A673 (cell line): ENCODE results near the gene MAPK12. TPM values are rescaled to one million over a fixed set of nuclear protein-coding genes. Genes with fewer than 3 reads are reported as not detected.
"Not testable (repeated sequence)": the region's sequence is repeated elsewhere in the genome, so short reads cannot be mapped to it uniquely, and the experiment has no call there.

Experiments used
- BruUV-seq: library from RNA; stranded (reverse); fragments of 400-500 nt; replicated peaks from 2 replicates; lab custom pipeline; 2021; lab: Mats Ljungman, UMichigan
- CTCF ChIA-PET: fragments of 300-600 bp; sonication (Branson Sonifier 250); formaldehyde crosslinking; loops from one replicate; lab custom pipeline; 2022; ENCODE audit warnings: antibody characterized with exemption; lab: Charles Lee
- POLR2A ChIA-PET: fragments of 300-600 bp; sonication (Branson Sonifier 250); formaldehyde crosslinking; loops from one replicate; lab custom pipeline; 2022; ENCODE audit warnings: antibody characterized with exemption; ENCODE audit not compliant: low non-redundant PET; lab: Charles Lee
- DNase-seq: peaks from one replicate; pipeline ENCODE4 v3.0.0-alpha.2; 2015; ENCODE audit warnings: low spot score
- H3K27ac ChIP-seq: fragments of 200-600 bp; sonication (generic); 2 replicates; pipeline ENCODE4 v1.5.1; 2016; ENCODE audit warnings: mixed run types, low read depth, mild to moderate bottlenecking, mixed read lengths, antibody characterized with exemption, low read length; ENCODE audit not compliant: poor library complexity, severe bottlenecking
- H3K27me3 ChIP-seq: fragments of 200-600 bp; sonication (generic); replicated peaks from 2 replicates; pipeline ENCODE4 v1.6.1; 2017; ENCODE audit warnings: mixed run types, low read depth, mild to moderate bottlenecking, mixed read lengths, antibody characterized with exemption, low read length; ENCODE audit not compliant: insufficient read depth, poor library complexity
- H3K36me3 ChIP-seq: fragments of 200-600 bp; sonication (generic); 2 replicates; pipeline ENCODE4 v1.6.1; 2016; ENCODE audit warnings: mixed run types, mild to moderate bottlenecking, mixed read lengths, antibody characterized with exemption, low read length; ENCODE audit not compliant: insufficient read depth, poor library complexity, severe bottlenecking
- H3K4me1 ChIP-seq: fragments of 200-600 bp; sonication (generic); 2 replicates; pipeline ENCODE4 v1.6.1; 2017; ENCODE audit warnings: mixed run types, mild to moderate bottlenecking, mixed read lengths, antibody characterized with exemption, low read length; ENCODE audit not compliant: insufficient read depth, poor library complexity, severe bottlenecking
- H3K4me3 ChIP-seq: fragments of 200-600 bp; sonication (generic); 2 replicates; pipeline ENCODE4 v1.5.1; 2016; ENCODE audit warnings: low read depth, mixed run types, mild to moderate bottlenecking, mixed read lengths, low read length; ENCODE audit not compliant: poor library complexity, severe bottlenecking
- H3K9me3 ChIP-seq: fragments of 200-600 bp; sonication (generic); 2 replicates; pipeline ENCODE4 v1.6.1; 2016; ENCODE audit warnings: mixed run types, low read depth, mild to moderate bottlenecking, mixed read lengths, antibody characterized with exemption, low read length; ENCODE audit not compliant: poor library complexity, severe bottlenecking
- CTCF ChIP-seq: fragments of 300-800, 200-600 bp; sonication (generic); conservative IDR thresholded peaks from 2 replicates; pipeline ENCODE4 v1.5.1; 2017; ENCODE audit warnings: low read depth, mild to moderate bottlenecking, antibody characterized with exemption, low read length, moderate library complexity, mixed read lengths
- EZH2 ChIP-seq: fragments of 200-600 bp; sonication (generic); IDR thresholded peaks from 2 replicates; pipeline ENCODE4 v1.6.1; 2017; ENCODE audit warnings: borderline replicate concordance, low read depth, mild to moderate bottlenecking, mixed read lengths, antibody characterized with exemption, low read length; ENCODE audit not compliant: poor library complexity, severe bottlenecking
- intact Hi-C: fragments of 100-400 bp; cut with micrococcal nuclease; formaldehyde crosslinking; loops from one replicate; pipeline ENCODE4 v1.10.0; 2022; ENCODE audit not compliant: unreplicated experiment
- total RNA-seq: library from RNA; stranded (reverse); gene quantifications from 2 replicates; pipeline ENCODE4 v1.2.3, GENCODE V29; 2021

MAPK12 gene
- total RNA-seq, 1 experiment from 2014 or later = 20.8 TPM

DNA sequence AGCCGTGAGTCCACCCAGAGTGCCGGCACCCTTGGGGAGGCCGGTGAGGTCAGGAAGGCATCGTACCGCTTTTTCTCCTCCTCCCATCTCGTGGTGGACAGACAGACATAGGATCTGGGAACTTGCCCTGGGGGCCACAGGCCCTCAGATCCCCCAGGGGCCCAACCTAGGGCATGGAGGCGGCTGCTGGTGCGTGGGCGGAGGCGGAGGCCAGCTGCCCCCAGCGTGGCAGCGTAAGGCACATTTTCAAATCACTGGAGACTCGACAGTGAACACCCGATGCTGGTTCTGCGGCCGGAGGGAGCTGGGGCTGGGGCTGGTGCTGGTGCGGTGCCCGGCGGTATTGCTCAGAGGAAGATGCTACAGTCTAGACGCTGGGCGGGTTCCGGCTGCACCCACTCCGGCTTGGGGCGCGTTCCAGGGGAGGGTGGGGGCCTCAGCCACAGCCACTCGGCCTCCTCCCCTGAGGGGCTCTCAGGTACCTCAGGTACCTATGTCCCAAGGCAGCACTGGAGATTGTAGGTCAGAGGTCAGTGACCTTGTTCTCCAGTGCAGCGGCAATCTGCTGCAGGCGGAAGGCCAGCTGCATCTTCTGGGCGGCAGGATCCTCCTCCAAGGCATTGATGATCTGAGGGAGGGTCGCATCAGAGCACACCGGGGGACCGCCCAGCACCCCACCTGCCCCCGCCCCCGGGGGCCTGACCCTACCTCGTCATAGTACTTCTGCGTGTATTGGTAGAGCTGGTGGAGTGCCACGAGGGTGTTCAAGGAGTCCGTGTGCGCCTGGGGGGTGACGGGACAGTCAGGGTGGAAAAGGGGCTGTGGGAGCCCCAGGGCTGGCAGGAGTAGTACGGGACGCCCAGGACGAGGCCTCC lies 13.9 kb upstream of the MAPK12 start:
- peaks cover 25% of the 10 kb centered on the region for H3K4me1 ChIP-seq
- intact Hi-C loops = loop anchor here (2.0 to 10.0 kb wide), 2 partner anchors 51 to 219 kb away; partner anchors contain the start of gene DENND6B
- H3K27me3 ChIP-seq = no peaks in the 10 kb centered on the region
- H3K27ac ChIP-seq = no peak overlapping the region
- H3K36me3 ChIP-seq = peaks cover 57% of the 10 kb centered on the region
- H3K9me3 ChIP-seq = no peaks in the 10 kb centered on the region
- no peak overlapping the region for H3K4me3 ChIP-seq
- CTCF ChIA-PET = interaction anchor here (0.9 to 1.3 kb wide), 3 partner anchors 29 to 125 kb away, joined by 4 to 11 read pairs (median 5); no protein-coding TSS in a partner anchor
- POLR2A ChIA-PET = interaction anchor here (0.5 kb wide), 1 partner anchor 46 kb away, joined by 4 read pairs; no protein-coding TSS in a partner anchor
- DNase-seq = no peak
- BruUV-seq = TSS peak; percentile 85
- TF ChIP-seq EZH2 = no peak
- TF ChIP-seq CTCF = no peak

DNA sequence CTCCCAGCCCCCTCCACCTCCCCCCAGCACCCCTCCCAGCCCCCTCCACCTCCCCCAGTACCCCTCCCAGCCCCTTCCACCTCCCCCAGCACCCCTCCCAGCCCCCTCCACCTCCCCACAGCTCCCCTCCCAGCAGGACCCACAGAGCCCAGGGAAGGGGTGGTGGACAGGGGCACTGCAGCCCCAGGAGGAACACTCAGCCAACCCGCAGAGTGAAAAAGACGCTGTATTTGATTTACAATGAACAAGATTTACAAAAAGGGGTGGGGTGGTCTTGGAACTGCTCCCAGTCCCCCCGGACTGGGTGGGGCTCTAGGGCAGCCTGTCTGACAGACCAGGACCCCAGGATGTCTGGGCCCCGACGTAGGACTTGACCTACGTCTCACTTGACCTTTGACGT lies 13.3 kb upstream of the MAPK12 start:
- TF ChIP-seq CTCF = no peak
- TF ChIP-seq EZH2 = no peak
- H3K27me3 ChIP-seq = no peaks in the 10 kb centered on the region
- intact Hi-C loops = loop anchor here (10.0 kb wide), 1 partner anchor 220 kb away; no protein-coding TSS in a partner anchor
- no TSS peak for BruUV-seq
- H3K27ac ChIP-seq = no peak overlapping the region
- no peak for DNase-seq
- H3K9me3 ChIP-seq = no peaks in the 10 kb centered on the region
- H3K4me1 ChIP-seq = peaks cover 25% of the 10 kb centered on the region
- H3K36me3 ChIP-seq = peaks cover 51% of the 10 kb centered on the region
- CTCF ChIA-PET = no interaction called here
- H3K4me3 ChIP-seq = no peak overlapping the region
- POLR2A ChIA-PET = no interaction called here

- H3K27ac ChIP-seq = peak overlapping the region; percentile 10
- H3K27me3 ChIP-seq = no peaks in the 10 kb centered on the region
- CTCF ChIA-PET = no interaction called here
- no peak overlapping the region for H3K4me3 ChIP-seq
- H3K36me3 ChIP-seq = peaks cover 46% of the 10 kb centered on the region
- intact Hi-C loops = loop anchor here (10.0 kb wide), 1 partner anchor 220 kb away; no protein-coding TSS in a partner anchor
- no TSS peak for BruUV-seq
- peak; percentile 45 for TF ChIP-seq CTCF
- no peak for TF ChIP-seq EZH2
- peaks cover 30% of the 10 kb centered on the region for H3K4me1 ChIP-seq
- H3K9me3 ChIP-seq = no peaks in the 10 kb centered on the region
- peak; percentile 78 for DNase-seq
- POLR2A ChIA-PET = no interaction called here
These were observed 12.8 kb upstream of the MAPK12 start for GRCh38 chr22:50274311-50274710.

GRCh38 chr22:50273781-50274180 lies 12.3 kb upstream of the MAPK12 start:
- intact Hi-C loops = loop anchor here (10.0 kb wide), 1 partner anchor 221 kb away; no protein-coding TSS in a partner anchor

GRCh38 chr22:50273352-50273751 lies 11.9 kb upstream of the MAPK12 start:
- BruUV-seq, POLR2A ChIA-PET, H3K27ac ChIP-seq, H3K4me3 ChIP-seq, H3K9me3 ChIP-seq, H3K27me3 ChIP-seq, CTCF ChIA-PET, DNase-seq: not testable (repeated sequence)
- peaks cover 37% of the 10 kb centered on the region for H3K36me3 ChIP-seq
- peaks cover 39% of the 10 kb centered on the region for H3K4me1 ChIP-seq
- intact Hi-C loops = loop anchor here (10.0 kb wide), 1 partner anchor 221 kb away; no protein-coding TSS in a partner anchor

More at GRCh38 chr22:50273781-50274180, 12.3 kb upstream of the MAPK12 start:
- H3K9me3 ChIP-seq, DNase-seq, BruUV-seq, H3K27me3 ChIP-seq, CTCF ChIA-PET, POLR2A ChIA-PET, H3K4me3 ChIP-seq: not testable (repeated sequence)
- Histone ChIP-seq H3K27ac (peak overlapping the region; percentile 10), H3K36me3 (peaks cover 41% of the 10 kb centered on the region), H3K4me1 (peaks cover 35% of the 10 kb centered on the region)
